Esophagus muscularis mucosa (tissue), 4 donors: Measurements from ENCODE around the gene RASD1. TPM values are rescaled to one million over a fixed set of nuclear protein-coding genes. Genes with fewer than 3 reads are reported as not detected.

Experiments used
- small RNA-seq, 3 donors: library from RNA; depleted of rRNA; stranded (forward); fragments of <200 nt; gene quantifications; one replicate each; pipeline ENCODE3, GENCODE V24; 2016
- total RNA-seq, 4 donors: library from RNA; depleted of rRNA; stranded (reverse); fragments of >200 nt; gene quantifications; one replicate each; pipeline versions ENCODE4 v1.1.0 to v1.2.1, GENCODE V29; 2016

Gene RASD1
- total RNA-seq, 4 donors from 2014 or later = 5.0 to 17.9 (median 13.3) TPM

Small RNA genes within 50 kb of the gene (small RNA-seq; reads per million reads assigned to genes)
- 0 reads per million in 3 donors for gene RF00019

Other genes starting within 250 kb of the RASD1 start
- 10 to 100 TPM; 49.3 to 72.6 (median 59.1) TPM for gene COPS3, start 215.1 kb downstream of the RASD1 start, total RNA-seq
- 10 to 100 TPM in 1 of 4 donors, 1 to 10 TPM in 3; 4.3 to 11.5 (median 7.0) TPM for gene NT5M, start 193.0 kb downstream of the RASD1 start, total RNA-seq
- gene MED9, start 19.4 kb downstream of the RASD1 start, total RNA-seq = 10 to 100 TPM in 3 of 4 donors, 1 to 10 TPM in 1; 8.3 to 14.4 (median 11.4) TPM
- gene PEMT, start 95.3 kb upstream of the RASD1 start, total RNA-seq = 10 to 100 TPM; 17.7 to 24.8 (median 20.6) TPM
- 10 to 100 TPM; 18.7 to 41.3 (median 28.3) TPM for gene RAI1, start 185.1 kb upstream of the RASD1 start, total RNA-seq